GM18907 (cell line): Measurements from ENCODE around the gene NXPE3.

Source experiments
- ATAC-seq: cut with Tn5 transposase; IDR thresholded peaks from one replicate; pipeline ENCODE4 v1.9.1; 2021; ENCODE audit warnings: mild to moderate bottlenecking, moderate library complexity; ENCODE audit not compliant: unreplicated experiment

NXPE3 gene

DNA sequence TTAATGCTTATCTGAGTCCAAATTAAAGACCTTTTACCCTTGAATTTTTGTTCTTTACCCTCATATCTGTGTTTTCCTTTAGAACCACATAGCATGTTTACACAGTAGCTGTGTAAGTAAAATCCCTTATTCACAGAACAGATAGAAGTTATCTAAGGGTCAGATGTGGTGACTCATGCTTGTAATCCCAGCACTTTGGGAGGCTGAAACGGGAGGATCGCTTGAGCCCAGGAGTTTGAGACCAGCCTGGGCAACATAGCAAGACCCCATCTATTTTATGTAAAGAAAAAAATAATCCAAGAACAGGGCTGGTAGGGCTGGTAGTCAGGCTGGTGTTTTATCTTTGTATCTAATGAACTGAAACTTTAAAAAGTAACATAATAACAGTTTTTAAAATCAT is 23.2 kb downstream of the NXPE3 start:
- no peak for ATAC-seq

DNA sequence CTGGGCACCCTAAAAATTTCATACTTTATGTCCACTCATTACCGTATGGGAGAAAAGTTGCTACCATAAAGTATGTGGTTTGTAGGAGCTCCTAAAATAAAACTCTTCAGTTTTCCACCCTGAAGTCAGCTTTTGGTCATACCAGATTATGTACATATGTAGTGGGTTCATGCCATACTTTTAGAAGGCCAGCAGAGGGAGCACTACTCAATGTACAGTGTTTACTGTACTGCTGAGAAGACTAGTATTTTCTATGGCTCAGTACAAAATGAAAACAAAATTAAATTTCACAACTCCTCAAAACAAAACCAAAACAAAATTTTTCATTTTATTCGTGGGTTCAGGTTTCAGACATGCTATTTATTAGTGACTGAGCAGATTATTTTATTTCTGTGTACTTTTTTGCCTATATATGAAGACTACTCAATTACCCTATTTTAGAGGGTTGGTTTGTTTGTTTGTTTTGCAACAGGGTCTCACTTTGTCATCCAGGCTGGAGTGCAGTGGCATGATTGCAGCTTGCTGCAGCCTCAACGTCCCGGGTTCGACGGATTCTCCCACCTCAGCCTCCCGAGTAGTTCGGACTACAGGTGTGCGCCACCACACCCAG is 24.3 kb downstream of the NXPE3 start:
- ATAC-seq, result peak; percentile 95

GRCh38 chr3:101803939-101804338 is 24.9 kb downstream of the NXPE3 start:
- no peak for ATAC-seq

- no peak for ATAC-seq
These were observed 27.5 kb downstream of the NXPE3 start for GRCh38 chr3:101806491-101806890.

- peak; percentile 70 for ATAC-seq
These were observed 28.9 kb downstream of the NXPE3 start for GRCh38 chr3:101807888-101808287.

GRCh38 chr3:101809178-101810021 is 30.4 kb downstream of the NXPE3 start:
- peak; percentile 47 for ATAC-seq

GRCh38 chr3:101810022-101810418 is 31.0 kb downstream of the NXPE3 start:
- ATAC-seq, result no peak

- ATAC-seq, result no peak
These were observed 32.9 kb downstream of the NXPE3 start for GRCh38 chr3:101811875-101812274.

GRCh38 chr3:101812895-101813294 is 33.9 kb downstream of the NXPE3 start:
- ATAC-seq, result no peak

GRCh38 chr3:101813817-101814440 is 34.9 kb downstream of the NXPE3 start:
- no peak for ATAC-seq

DNA sequence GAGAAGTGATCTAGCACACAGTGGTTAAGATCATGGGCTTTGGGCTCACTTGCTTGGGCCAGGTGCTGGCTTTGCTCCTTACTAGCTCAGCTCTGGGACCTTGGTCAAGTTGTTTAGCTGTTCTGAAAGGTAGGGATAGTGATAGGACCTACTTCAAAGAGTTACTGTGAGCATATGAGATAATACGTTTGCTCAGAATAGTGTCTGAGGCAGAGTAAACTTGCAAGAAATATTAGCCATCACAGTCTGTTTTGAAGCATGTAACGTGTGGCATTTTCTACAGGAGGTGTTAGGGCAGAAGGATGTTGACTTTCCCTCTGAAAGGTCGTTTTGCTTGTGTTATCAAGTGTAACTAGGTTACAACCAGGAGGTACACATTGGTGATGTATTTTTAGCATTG is 35.8 kb downstream of the NXPE3 start:
- ATAC-seq, result no peak

DNA sequence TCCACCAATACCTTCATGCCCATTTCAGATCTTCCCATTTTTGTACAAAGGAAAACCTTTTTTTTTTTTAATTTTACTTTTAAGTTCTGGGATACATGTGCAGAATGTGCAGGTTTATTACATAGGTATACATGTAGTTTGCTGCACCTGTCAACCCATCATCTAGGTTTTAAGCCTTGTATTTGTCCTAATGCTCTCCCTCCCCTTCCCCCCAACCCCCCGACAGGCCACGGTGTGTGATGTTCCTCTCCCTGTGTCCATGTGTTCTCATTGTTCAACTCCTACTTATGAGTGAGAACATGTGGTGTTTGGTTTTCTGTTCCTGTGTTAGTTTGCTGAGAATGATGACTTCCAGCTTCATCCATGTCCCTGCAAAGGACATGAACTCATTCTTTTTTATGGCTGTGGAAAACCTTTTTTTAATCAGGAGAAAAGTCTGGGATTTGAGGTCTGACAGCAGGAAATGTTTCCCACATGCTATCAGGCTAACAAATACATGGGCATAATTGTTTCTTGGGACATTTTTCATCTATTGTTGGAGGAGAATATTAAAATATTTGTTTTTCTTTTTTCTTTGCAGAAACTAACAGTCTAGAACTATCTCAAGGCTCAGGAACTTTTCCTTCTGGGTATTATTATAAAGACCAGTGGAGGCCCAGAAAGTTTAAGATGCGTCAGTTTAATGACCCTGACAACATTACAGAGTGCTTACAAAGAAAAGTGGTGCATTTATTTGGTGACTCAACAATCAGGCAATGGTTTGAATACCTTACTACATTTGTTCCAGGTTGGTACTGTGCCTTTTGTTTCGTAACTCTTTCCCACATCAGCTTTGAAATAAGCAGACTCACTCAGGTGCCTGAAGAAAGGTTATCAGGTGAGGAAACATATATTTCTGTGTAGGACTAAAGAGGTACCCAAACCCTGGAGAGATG is 37.5 kb downstream of the NXPE3 start:
- no peak for ATAC-seq

DNA sequence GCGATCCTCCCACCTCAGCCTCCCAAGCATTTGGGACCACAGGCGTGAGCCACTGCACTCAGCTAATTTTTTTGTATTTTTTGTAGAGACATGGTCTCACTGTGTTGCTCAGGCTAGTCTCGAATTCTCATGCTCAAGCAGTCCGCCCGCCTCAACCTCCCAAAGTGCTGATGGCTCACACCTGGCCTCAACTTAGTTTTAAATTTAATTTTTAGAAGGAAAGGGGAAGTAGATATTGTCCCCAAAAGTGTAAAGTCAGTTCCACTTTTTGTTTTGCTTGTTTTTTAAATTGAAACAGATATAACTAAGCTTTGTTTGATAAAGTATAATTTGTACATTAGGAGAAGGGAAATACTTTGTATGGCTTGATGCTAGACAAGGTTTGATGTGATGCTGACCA is 39.0 kb downstream of the NXPE3 start:
- ATAC-seq, result no peak

DNA sequence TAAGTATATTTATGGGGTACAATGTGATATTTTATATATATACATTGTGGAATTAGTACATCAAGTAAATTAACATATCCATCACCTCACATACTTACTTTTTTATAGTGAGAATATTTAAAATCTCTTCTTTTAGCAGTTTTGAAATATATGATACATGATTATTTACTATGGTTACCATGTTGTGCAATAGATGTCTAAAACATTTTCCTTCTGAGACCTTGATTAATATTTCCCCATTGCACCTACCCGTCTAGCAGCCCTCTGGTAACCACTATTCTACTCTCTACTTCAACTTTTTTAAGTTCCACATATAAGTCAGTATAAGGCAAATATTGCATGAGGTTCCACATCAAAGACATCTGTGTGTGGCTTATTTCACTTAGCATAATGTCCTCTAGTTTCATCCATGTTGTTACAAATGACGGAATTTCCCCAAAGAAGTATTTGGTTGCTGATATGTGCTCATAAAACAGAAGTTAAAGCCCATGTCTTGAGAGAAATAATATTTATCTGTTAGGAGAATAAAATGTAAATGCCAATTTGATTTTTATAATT is 40.7 kb downstream of the NXPE3 start:
- peak; percentile 62 for ATAC-seq

DNA sequence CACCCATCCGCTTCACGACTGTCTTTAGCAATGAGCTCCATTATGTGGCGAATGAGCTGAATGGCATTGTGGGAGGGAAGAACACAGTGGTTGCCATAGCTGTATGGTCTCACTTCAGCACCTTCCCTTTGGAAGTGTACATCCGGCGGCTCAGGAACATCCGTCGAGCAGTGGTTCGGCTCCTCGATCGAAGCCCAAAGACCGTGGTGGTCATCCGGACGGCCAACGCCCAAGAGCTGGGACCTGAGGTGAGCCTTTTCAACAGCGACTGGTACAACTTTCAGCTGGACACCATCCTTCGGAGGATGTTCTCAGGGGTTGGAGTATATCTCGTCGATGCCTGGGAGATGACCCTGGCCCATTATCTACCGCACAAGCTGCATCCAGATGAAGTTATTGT is 42.5 kb downstream of the NXPE3 start:
- no peak for ATAC-seq

GRCh38 chr3:101823525-101823924 is 44.5 kb downstream of the NXPE3 start:
- no peak for ATAC-seq

DNA sequence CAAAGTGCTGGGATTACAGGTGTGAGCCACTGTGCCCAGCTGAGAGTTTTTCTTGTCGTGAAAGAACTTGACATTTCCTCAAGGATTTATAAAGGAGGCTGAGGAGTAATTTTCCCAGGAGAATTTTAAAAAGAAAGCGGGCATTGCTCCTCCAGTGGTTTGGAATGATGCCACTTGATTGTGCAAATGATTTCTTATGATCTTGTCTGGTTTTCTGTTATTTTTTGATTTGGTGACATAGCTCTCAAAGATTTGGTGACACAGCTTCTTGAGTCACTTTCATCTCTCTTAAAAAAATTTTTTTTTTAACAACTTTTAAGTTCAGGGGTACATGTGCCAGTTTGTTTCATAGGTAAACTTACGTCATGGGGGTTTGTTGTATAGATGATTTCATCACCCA is 45.7 kb downstream of the NXPE3 start:
- no peak for ATAC-seq

DNA sequence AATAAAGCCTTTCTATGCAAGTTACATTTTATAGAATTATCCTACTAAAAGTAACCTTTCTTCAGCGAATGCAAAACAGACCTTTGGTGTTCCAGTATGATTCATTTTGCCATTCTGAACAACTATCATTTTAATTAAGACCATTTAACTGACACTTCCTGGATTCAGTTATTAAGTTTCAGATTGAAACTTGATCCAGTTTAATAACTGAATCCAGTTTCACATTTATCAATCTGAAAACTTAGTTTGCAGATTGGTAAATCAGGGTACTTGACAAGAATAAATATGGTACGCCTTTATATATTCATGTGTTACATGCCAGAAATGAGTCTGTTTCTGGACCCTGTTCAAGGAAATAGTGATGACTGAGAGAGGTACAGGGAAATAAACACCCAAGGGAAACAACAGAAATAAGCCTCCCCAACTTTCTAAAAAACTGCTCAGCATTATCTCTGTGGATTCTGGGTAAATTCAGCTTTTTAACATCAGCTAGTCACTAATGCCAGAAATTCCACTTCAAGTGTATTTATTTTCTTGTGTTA is 47.0 kb downstream of the NXPE3 start:
- ATAC-seq, result no peak

GRCh38 chr3:101827211-101828174 is 48.5 kb downstream of the NXPE3 start:
- peak; percentile 84 for ATAC-seq
